Osteoblast (primary cell): Measurements from ENCODE around the gene IL15RA. TPM values are rescaled to one million over a fixed set of nuclear protein-coding genes. Genes with fewer than 3 reads are reported as not detected.

ENCODE experiments used
- DNase-seq: peaks from one replicate; pipeline ENCODE4 v3.0.0; 2011; ENCODE audit warnings: low spot score, mixed read lengths; ENCODE audit not compliant: insufficient read length; ENCODE audit errors: missing footprints
- H2AFZ ChIP-seq: 2 replicates; pipeline ENCODE4 v1.6.0; 2011; ENCODE audit warnings: mild to moderate bottlenecking, low read length
- H3K27ac ChIP-seq: 2 replicates; pipeline ENCODE4 v1.5.1; 2011; ENCODE audit warnings: mild to moderate bottlenecking, low read depth, low read length, moderate library complexity
- H3K27me3 ChIP-seq: 2 replicates; pipeline ENCODE4 v1.6.0; 2012; ENCODE audit warnings: mild to moderate bottlenecking, control low read depth, inconsistent platforms, low read length, moderate library complexity; ENCODE audit not compliant: insufficient read depth
- H3K36me3 ChIP-seq: 2 replicates; pipeline ENCODE4 v1.5.1; 2011; ENCODE audit warnings: mild to moderate bottlenecking, low read length, control low read depth, moderate library complexity; ENCODE audit not compliant: insufficient read depth
- H3K4me1 ChIP-seq: 2 replicates; pipeline ENCODE4 v1.5.1; 2011; ENCODE audit warnings: mild to moderate bottlenecking, low read length, control low read depth, moderate library complexity; ENCODE audit not compliant: insufficient read depth
- H3K4me2 ChIP-seq: 2 replicates; pipeline ENCODE4 v1.6.0; 2011; ENCODE audit warnings: mild to moderate bottlenecking, low read length; ENCODE audit not compliant: insufficient read depth
- H3K4me3 ChIP-seq: fragments of 200-600 bp; sonication (generic); 3 replicates; pipeline ENCODE4 v1.5.1; 2012; ENCODE audit warnings: mild to moderate bottlenecking, low read length, inconsistent platforms; ENCODE audit not compliant: insufficient read depth
- H3K79me2 ChIP-seq: 2 replicates; pipeline ENCODE4 v1.6.0; 2012; ENCODE audit warnings: mild to moderate bottlenecking, low read length, control low read depth, inconsistent platforms; ENCODE audit not compliant: insufficient read depth
- H3K9me3 ChIP-seq: 2 replicates; pipeline ENCODE4 v1.5.1; 2011; ENCODE audit warnings: low read depth, low read length, control low read depth
- H4K20me1 ChIP-seq: 2 replicates; pipeline ENCODE4 v1.6.0; 2012; ENCODE audit warnings: mild to moderate bottlenecking, low read length, control low read depth; ENCODE audit not compliant: insufficient read depth
- CTCF ChIP-seq: IDR thresholded peaks from 2 replicates; pipeline ENCODE4 v1.5.1; 2011; ENCODE audit warnings: mild to moderate bottlenecking, low read depth, low read length, moderate library complexity; ENCODE audit errors: extremely low read depth
- total RNA-seq: library from RNA; depleted of rRNA; stranded (reverse); fragments of >200 nt; gene quantifications from 2 replicates; pipeline ENCODE4 v1.2.3, GENCODE V29; 2012

IL15RA gene
- total RNA-seq, 1 donor: 1.1 TPM

GRCh38 chr10:5935628-5936027, 41.7 kb downstream of the IL15RA start:
- TF ChIP-seq CTCF: no peak
- H4K20me1 ChIP-seq: no peaks in the 10 kb centered on the region

GRCh38 chr10:5933909-5934546, 43.3 kb downstream of the IL15RA start:
- Histone ChIP-seq H3K27me3 (no peaks in the 10 kb centered on the region), H2AFZ (no peak overlapping the region), H3K36me3 (peaks cover 74% of the 10 kb centered on the region), H3K27ac (no peak overlapping the region), H3K9me3 (no peaks in the 10 kb centered on the region), H4K20me1 (no peaks in the 10 kb centered on the region), H3K4me3 (no peak overlapping the region), H3K79me2 (no peaks in the 10 kb centered on the region), H3K4me1 (no peaks in the 10 kb centered on the region), H3K4me2 (no peak overlapping the region)
- DNase-seq: no peak
- TF ChIP-seq CTCF: no peak

More at GRCh38 chr10:5935628-5936027, 41.7 kb downstream of the IL15RA start:
- H3K4me2 ChIP-seq: no peak overlapping the region
- H3K27ac ChIP-seq: no peak overlapping the region
- H2AFZ ChIP-seq: no peak overlapping the region
- H3K36me3 ChIP-seq: peaks cover 58% of the 10 kb centered on the region
- H3K4me1 ChIP-seq: no peaks in the 10 kb centered on the region
- H3K27me3 ChIP-seq: no peaks in the 10 kb centered on the region
- no peaks in the 10 kb centered on the region for H3K9me3 ChIP-seq
- no peak overlapping the region for H3K4me3 ChIP-seq
- no peaks in the 10 kb centered on the region for H3K79me2 ChIP-seq
- peak; percentile 60 for DNase-seq

- no peak overlapping the region for H2AFZ ChIP-seq
- no peaks in the 10 kb centered on the region for H3K27me3 ChIP-seq
- no peak for DNase-seq
- no peaks in the 10 kb centered on the region for H4K20me1 ChIP-seq
- H3K36me3 ChIP-seq: peaks cover 70% of the 10 kb centered on the region
- no peak overlapping the region for H3K4me2 ChIP-seq
- no peak overlapping the region for H3K27ac ChIP-seq
- no peaks in the 10 kb centered on the region for H3K79me2 ChIP-seq
- peaks cover 4% of the 10 kb centered on the region for H3K4me1 ChIP-seq
- no peak overlapping the region for H3K4me3 ChIP-seq
- no peak for TF ChIP-seq CTCF
- H3K9me3 ChIP-seq: no peaks in the 10 kb centered on the region
These were observed 45.0 kb downstream of the IL15RA start for GRCh38 chr10:5932345-5932744.

- H3K4me3 ChIP-seq: no peak overlapping the region
- H2AFZ ChIP-seq: no peak overlapping the region
- DNase-seq: no peak
- H3K27me3 ChIP-seq: no peaks in the 10 kb centered on the region
- H4K20me1 ChIP-seq: no peaks in the 10 kb centered on the region
- no peak overlapping the region for H3K4me2 ChIP-seq
- no peaks in the 10 kb centered on the region for H3K9me3 ChIP-seq
- H3K4me1 ChIP-seq: peaks cover 13% of the 10 kb centered on the region
- H3K79me2 ChIP-seq: no peaks in the 10 kb centered on the region
- H3K36me3 ChIP-seq: peaks cover 56% of the 10 kb centered on the region
- no peak for TF ChIP-seq CTCF
- no peak overlapping the region for H3K27ac ChIP-seq
These were observed 47.1 kb downstream of the IL15RA start for GRCh38 chr10:5930272-5930671.
